HG03571 (cell line): ENCODE measurements around the gene HP1BP3.

Source experiments
- ATAC-seq: cut with Tn5 transposase; IDR thresholded peaks from one replicate; pipeline ENCODE4 v1.9.1; 2021; ENCODE audit not compliant: unreplicated experiment

HP1BP3 gene

DNA sequence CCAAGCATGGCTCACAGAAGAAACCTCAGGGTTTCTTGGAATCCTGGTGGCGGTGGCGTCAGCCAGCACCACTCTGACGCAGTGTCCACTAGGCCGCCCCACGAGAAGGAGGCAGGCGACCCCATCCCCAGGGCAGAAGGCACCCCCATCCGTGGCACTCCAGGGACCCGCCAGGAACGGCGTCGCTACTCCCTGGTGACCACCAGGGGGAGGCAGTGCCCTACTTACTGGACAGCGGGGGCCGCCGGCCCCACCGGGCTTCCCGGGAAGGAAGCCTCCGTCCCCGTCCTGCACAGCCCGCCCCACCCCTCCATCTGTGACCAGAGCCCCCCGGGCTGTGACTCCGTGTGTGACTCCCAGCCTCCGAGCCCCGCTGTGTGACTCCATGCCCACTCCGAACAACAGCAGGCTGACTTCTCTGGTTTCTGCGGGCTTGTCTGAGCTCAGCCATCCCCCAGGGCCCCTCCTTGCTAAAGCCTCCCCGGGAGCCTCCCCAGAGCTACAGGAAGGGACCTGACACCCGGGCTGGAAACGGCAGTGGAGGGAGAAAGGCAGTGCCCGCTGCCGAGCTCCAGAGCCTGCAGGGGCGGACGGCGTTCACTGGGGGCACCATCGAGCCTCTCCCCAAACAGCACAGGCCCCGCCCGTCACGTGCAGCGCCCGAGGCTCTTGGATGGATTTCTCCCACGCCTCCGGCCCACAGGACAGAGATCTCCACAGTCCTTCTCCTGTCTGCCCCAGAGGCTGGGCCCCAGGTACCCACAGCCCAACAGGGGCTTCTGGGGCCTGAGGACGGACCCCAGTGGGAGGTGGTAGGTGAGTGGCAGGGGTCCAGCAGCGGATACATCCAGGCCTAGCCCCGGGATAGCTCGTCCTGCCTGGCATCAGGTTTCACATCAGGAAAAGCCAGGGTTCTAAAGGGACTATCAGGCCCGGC, 90.4 kb downstream of the HP1BP3 start:
- ATAC-seq = no peak

DNA sequence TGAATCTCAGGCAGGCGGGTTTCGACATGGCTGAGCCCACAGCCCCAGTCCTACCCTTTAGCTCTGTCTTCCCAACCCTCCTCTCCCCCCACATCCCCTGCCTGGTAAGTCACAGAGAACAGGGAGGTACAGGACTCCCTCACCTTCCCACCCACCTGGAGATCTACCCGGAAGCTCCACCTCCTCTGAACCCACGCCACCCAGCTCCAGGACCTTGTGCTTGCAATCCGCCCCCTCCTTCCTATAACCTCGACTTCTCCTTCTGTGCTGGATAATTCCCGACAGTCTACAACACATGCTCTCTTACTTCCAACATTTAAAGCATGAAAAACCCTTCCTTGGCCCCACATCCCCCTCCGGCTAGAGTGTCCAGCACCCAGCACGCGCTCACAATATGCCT, 91.6 kb downstream of the HP1BP3 start:
- ATAC-seq = no peak

DNA sequence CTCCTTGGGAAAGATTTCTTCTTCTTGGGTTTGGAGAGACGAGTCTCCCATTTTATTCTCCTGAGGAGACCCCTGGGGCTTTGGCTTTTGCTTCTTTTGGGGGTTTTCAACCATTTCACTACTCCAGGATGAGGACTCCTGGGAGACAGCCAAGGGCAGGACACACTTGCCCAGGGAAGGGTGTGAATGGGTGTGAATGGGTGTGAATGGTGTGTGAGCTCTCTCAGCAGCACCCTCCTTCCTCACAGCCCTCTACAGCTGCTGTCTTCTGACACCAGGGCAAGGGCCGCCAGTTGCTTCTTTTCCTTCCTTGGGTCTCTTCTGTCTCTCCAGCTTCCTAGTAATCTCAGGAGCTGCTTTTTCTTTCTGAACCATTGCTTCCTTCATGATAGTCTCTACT, 93.5 kb downstream of the HP1BP3 start:
- no peak for ATAC-seq
